ENCODE measurements around the gene ALAS1.

Gene ALAS1

DNA sequence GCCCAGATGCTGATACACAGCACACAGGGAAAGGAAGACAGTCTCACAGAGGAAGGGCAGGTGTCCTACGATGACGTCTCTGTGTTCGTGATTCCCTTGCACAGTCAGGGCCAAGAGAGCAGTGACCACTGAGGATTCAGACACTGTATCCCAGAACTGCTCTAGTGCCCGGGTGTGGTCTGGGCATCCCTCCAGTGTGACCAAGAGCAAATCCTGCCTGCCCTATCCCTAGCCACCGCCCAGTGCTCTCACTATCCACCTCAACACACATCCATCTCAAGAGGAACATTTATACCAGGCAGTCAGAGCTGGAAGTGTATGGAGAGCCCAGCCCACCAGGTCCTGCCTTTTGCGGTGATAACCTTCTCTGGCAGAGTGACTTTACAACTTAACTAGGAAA is 51.7 kb downstream of the ALAS1 start:
- H3K4me3 ChIP-seq (ENCODE audit: low read depth, low read length, poor library complexity, severe bottlenecking): no peak overlapping the region
- no peaks in the 10 kb centered on the region for H3F3A ChIP-seq (ENCODE audit: insufficient read depth, low read length)
- peaks cover 38% of the 10 kb centered on the region for H3K4me1 ChIP-seq (ENCODE audit: insufficient read depth, low read length, severe bottlenecking)
- peaks cover 53% of the 10 kb centered on the region for H3K36me3 ChIP-seq (ENCODE audit: insufficient read depth, low read length)
- H4K20me1 ChIP-seq (ENCODE audit: insufficient read depth, low read length): no peaks in the 10 kb centered on the region
- no peaks in the 10 kb centered on the region for H3K9me3 ChIP-seq (ENCODE audit: low read length)
- H3K9me2 ChIP-seq (ENCODE audit: low read depth, low read length): no peaks in the 10 kb centered on the region
- TF ChIP-seq EZH2 (IDR thresholded peaks at IDR 0.05; ENCODE audit: borderline replicate concordance, low read length) (no peak), CTCF (IDR thresholded peaks at IDR 0.05; ENCODE audit: low read length) (no peak)
- H3K9ac ChIP-seq (ENCODE audit: low read length): no peak overlapping the region
- H3K79me2 ChIP-seq (ENCODE audit: insufficient read depth, low read length): no peaks in the 10 kb centered on the region
- no peak overlapping the region for H3K27ac ChIP-seq (ENCODE audit: low read depth, low read length, poor library complexity, severe bottlenecking)
- no peaks in the 10 kb centered on the region for H3K27me3 ChIP-seq (ENCODE audit: insufficient read depth, low read length)
- H2AFZ ChIP-seq (ENCODE audit: low read length): no peak overlapping the region
- H3K4me2 ChIP-seq (ENCODE audit: low read length): no peak overlapping the region

DNA sequence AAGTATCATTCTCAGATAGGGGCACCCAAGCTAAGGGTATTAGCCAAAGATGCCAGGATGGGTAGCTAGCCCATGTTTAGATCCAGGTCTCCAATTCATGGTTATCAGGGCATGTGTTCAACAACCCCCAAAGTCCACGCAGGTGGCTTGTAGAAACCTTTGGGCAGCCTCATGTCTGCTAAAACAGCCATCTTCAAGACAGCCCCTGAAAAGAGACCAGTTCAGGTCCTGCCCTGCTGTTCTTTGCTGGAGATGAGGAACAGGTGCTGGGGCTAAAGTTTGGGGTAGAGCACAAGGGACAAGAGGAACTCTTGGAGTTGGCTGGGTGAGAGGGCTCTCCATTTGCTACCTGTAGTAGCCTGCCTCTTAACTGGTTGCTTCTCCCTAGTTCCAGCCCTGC is 52.2 kb downstream of the ALAS1 start:
- peaks cover 54% of the 10 kb centered on the region for H3K36me3 ChIP-seq (ENCODE audit: insufficient read depth, low read length)

DNA sequence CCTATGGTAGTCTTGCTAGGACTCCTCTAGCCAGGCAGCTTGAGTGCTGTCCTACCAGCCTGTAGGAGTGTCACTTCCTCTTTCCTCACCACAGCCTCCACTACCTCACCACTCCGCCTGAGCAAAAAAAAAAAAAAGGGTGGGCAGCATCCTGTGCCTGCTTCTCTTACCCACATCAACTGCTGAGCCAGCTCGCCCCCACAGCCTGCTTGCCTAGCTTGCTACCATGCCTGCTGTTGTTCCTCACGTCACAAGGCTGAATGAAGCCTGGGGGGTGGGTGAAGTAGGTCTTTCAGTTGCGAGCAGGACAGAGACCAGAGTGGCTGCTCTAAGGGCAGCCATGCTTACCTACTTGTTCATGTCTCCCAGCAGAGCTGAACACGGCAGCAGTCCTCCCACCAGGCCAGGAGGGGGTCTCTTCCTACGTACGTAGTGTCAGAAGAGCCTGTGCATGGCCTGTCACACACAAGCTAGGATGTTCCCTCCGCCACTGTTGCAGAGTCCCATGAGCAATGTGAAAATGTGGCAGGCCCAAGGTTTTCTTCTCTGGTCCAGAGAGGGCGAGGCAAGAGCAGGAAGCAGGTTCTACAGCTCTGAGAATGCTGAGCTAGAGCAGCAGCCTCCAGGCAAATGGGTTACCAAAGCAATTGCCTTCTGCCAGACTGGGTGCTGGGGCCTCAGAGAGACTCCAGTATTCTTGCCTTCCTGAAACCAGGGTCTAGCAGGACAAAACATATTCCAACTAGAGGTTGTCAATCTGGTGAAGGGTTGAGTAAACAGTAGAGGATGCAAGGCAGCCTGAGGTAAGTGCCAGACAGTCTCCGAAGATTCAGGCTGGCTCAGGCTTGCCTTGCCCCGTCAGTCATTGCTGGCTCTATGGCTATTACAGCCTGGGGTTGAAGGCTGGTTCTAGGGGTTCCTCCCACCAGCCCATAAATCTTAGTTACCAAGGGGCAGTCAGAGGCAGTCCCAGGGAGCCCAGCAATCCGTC is 55.6 kb downstream of the ALAS1 start:
- TF ChIP-seq EZH2 (IDR thresholded peaks at IDR 0.05; ENCODE audit: borderline replicate concordance, low read length) (no peak), CTCF (IDR thresholded peaks at IDR 0.05; ENCODE audit: low read length) (no peak; the same call in 1 of the 2 replicates)
- Histone ChIP-seq H3K9me3 (ENCODE audit: low read length) (no peaks in the 10 kb centered on the region), H3K4me3 (ENCODE audit: low read depth, low read length, poor library complexity, severe bottlenecking) (no peak overlapping the region), H3F3A (ENCODE audit: insufficient read depth, low read length) (no peaks in the 10 kb centered on the region), H3K36me3 (ENCODE audit: insufficient read depth, low read length) (peaks cover 89% of the 10 kb centered on the region), H3K27me3 (ENCODE audit: insufficient read depth, low read length) (no peaks in the 10 kb centered on the region), H4K20me1 (ENCODE audit: insufficient read depth, low read length) (no peaks in the 10 kb centered on the region), H3K9ac (ENCODE audit: low read length) (peak overlapping the region; percentile 31; the same call in 1 of the 2 replicates), H3K9me2 (ENCODE audit: low read depth, low read length) (no peaks in the 10 kb centered on the region), H3K4me2 (ENCODE audit: low read length) (peak overlapping the region; percentile 48; the same call in 1 of the 2 replicates), H3K4me1 (ENCODE audit: insufficient read depth, low read length, severe bottlenecking) (peaks cover 20% of the 10 kb centered on the region), H3K27ac (ENCODE audit: low read depth, low read length, poor library complexity, severe bottlenecking) (peak overlapping the region; percentile 87), H3K79me2 (ENCODE audit: insufficient read depth, low read length) (no peaks in the 10 kb centered on the region), H2AFZ (ENCODE audit: low read length) (no peak overlapping the region)

More for the DNA sequence above, 52.2 kb downstream of the ALAS1 start:
- Histone ChIP-seq H3K4me1 (ENCODE audit: insufficient read depth, low read length, severe bottlenecking) (peaks cover 34% of the 10 kb centered on the region), H3K9me3 (ENCODE audit: low read length) (no peaks in the 10 kb centered on the region), H3K79me2 (ENCODE audit: insufficient read depth, low read length) (no peaks in the 10 kb centered on the region), H3K9ac (ENCODE audit: low read length) (no peak overlapping the region), H3F3A (ENCODE audit: insufficient read depth, low read length) (no peaks in the 10 kb centered on the region), H3K27ac (ENCODE audit: low read depth, low read length, poor library complexity, severe bottlenecking) (no peak overlapping the region), H3K4me2 (ENCODE audit: low read length) (no peak overlapping the region), H3K9me2 (ENCODE audit: low read depth, low read length) (no peaks in the 10 kb centered on the region), H2AFZ (ENCODE audit: low read length) (no peak overlapping the region), H3K27me3 (ENCODE audit: insufficient read depth, low read length) (no peaks in the 10 kb centered on the region), H4K20me1 (ENCODE audit: insufficient read depth, low read length) (no peaks in the 10 kb centered on the region), H3K4me3 (ENCODE audit: low read depth, low read length, poor library complexity, severe bottlenecking) (no peak overlapping the region)
- TF ChIP-seq CTCF (IDR thresholded peaks at IDR 0.05; ENCODE audit: low read length): no peak
